WTC11 (cell line): ENCODE measurements around the gene GNS. TPM values are rescaled to one million over a fixed set of nuclear protein-coding genes. Genes with fewer than 3 reads are reported as not detected.

Experiments
- ATAC-seq: fragments of 200-7000 bp; cut with Tn5 transposase; 2 replicates; pipeline ENCODE4 v1.10.0; 2021; ENCODE audit warnings: mild to moderate bottlenecking, moderate library complexity
- CTCF ChIA-PET: fragments of 300-600 bp; sonication (Branson Sonifier 250); formaldehyde crosslinking; loops from one replicate; lab custom pipeline; 2021; ENCODE audit warnings: antibody characterized with exemption; lab: Charles Lee
- POLR2A ChIA-PET: fragments of 350-600 bp; sonication (Branson Sonifier 250); formaldehyde crosslinking; loops from one replicate; lab custom pipeline; 2021; ENCODE audit warnings: antibody characterized with exemption; lab: Charles Lee
- DNase-seq: peaks from one replicate; pipeline ENCODE4 v3.0.0; 2021; ENCODE audit warnings: low spot score
- H3K27ac Mint-ChIP-seq: 2 replicates; pipeline ENCODE4 v1.8.0; 2021; ENCODE audit warnings: mixed read lengths
- H3K27me3 Mint-ChIP-seq: 2 replicates; pipeline ENCODE4 v1.8.0; 2021; ENCODE audit warnings: low read depth, mild to moderate bottlenecking, moderate library complexity, mixed read lengths
- H3K36me3 Mint-ChIP-seq: 2 replicates; pipeline ENCODE4 v1.8.0; 2021; ENCODE audit warnings: mixed read lengths
- H3K4me1 Mint-ChIP-seq: 2 replicates; pipeline ENCODE4 v1.8.0; 2022; ENCODE audit warnings: mixed read lengths
- H3K4me3 Mint-ChIP-seq: 2 replicates; pipeline ENCODE4 v1.8.0; 2021; ENCODE audit warnings: mild to moderate bottlenecking, moderate library complexity, mixed read lengths
- H3K9me3 Mint-ChIP-seq: 2 replicates; pipeline ENCODE4 v1.8.0; 2021; ENCODE audit warnings: mixed read lengths
- ATF3 ChIP-seq: sonication (generic); formaldehyde crosslinking; conservative IDR thresholded peaks from 2 replicates; pipeline ENCODE4 v1.8.1; 2022; ENCODE audit warnings: mild to moderate bottlenecking, missing genetic modification reagents
- GTF2I ChIP-seq: fragments of 250-450 bp; sonication (Bioruptor Pico); conservative IDR thresholded peaks from 2 replicates; pipeline ENCODE4 v1.4.0; 2021; ENCODE audit warnings: mild to moderate bottlenecking
- KAT7 ChIP-seq: sonication (generic); formaldehyde crosslinking; IDR thresholded peaks from 2 replicates; pipeline ENCODE4 v1.8.1; 2023; ENCODE audit warnings: missing genetic modification reagents, mild to moderate bottlenecking, borderline replicate concordance
- NR1H2 ChIP-seq: sonication (generic); formaldehyde crosslinking; IDR thresholded peaks from 2 replicates; pipeline ENCODE4 v1.9.0; 2021; ENCODE audit warnings: mild to moderate bottlenecking, moderate library complexity, missing genetic modification reagents
- PRRX2 ChIP-seq: fragments of 250-450 bp; sonication (Bioruptor Pico); IDR thresholded peaks from 2 replicates; pipeline ENCODE4 v1.8.0; 2021; ENCODE audit warnings: mild to moderate bottlenecking
- SMAD3 ChIP-seq: sonication (generic); formaldehyde crosslinking; IDR thresholded peaks from 2 replicates; pipeline ENCODE4 v1.8.0; 2022; ENCODE audit warnings: missing genetic modification reagents, mild to moderate bottlenecking, borderline replicate concordance
- SP1 ChIP-seq: sonication (generic); formaldehyde crosslinking; conservative IDR thresholded peaks from 2 replicates; pipeline ENCODE4 v1.8.1; 2022; ENCODE audit warnings: missing genetic modification reagents
- STAT6 ChIP-seq: sonication (generic); formaldehyde crosslinking; conservative IDR thresholded peaks from 2 replicates; pipeline ENCODE4 v1.8.1; 2023; ENCODE audit warnings: mild to moderate bottlenecking, low read depth, missing genetic modification reagents, moderate library complexity
- ZNF121 ChIP-seq: sonication (generic); formaldehyde crosslinking; IDR thresholded peaks from 2 replicates; pipeline ENCODE4 v1.8.0; 2023; ENCODE audit warnings: missing genetic modification reagents
- total RNA-seq: library from RNA; stranded (reverse); gene quantifications from 3 replicates; pipeline ENCODE4 v1.2.3, GENCODE V29; 2021
- TF ChIP-seq, protein P1 (sequence below): sonication (generic); formaldehyde crosslinking; IDR thresholded peaks from 2 replicates; pipeline ENCODE4 v1.8.0; 2023; ENCODE audit warnings: missing genetic modification reagents, mild to moderate bottlenecking, borderline replicate concordance
- TF ChIP-seq, protein P2 (sequence below): sonication (generic); formaldehyde crosslinking; IDR thresholded peaks from 2 replicates; pipeline ENCODE4 v1.8.0; 2023; ENCODE audit warnings: missing genetic modification reagents
- TF ChIP-seq, protein P3 (sequence below): sonication (generic); formaldehyde crosslinking; IDR thresholded peaks from 2 replicates; pipeline ENCODE4 v1.8.1; 2022; ENCODE audit warnings: mild to moderate bottlenecking, moderate library complexity, missing genetic modification reagents
- TF ChIP-seq, protein P4 (sequence below): sonication (generic); formaldehyde crosslinking; IDR thresholded peaks from 2 replicates; pipeline ENCODE4 v1.8.0; 2022; ENCODE audit warnings: mild to moderate bottlenecking, missing genetic modification reagents
- TF ChIP-seq, protein P5 (sequence below): fragments of 250-450 bp; sonication (Bioruptor Pico); IDR thresholded peaks from 2 replicates; pipeline ENCODE4 v2.1.2; 2022; ENCODE audit warnings: mild to moderate bottlenecking, moderate library complexity

Gene GNS
- total RNA-seq, 1 experiment from 2014 or later, result 24.7 TPM

DNA sequence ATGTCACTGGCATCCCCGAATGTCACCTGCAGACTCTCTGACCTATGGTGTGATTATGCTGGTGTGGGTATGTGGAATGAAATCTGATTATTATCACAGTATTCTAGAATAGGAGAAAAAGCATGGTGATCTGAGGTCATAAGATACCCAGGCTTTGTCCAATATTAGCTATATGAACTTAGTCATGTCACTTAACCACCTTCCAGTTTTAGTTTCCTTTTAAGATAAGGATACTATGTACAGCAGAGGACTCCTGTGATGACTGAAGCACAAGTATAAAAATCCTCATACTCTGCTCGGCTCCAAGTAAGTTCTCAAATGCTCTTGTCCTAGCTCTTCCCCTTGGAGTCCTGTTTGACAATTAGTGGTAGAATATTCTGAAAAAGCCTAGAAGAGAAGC, 2.8 kb downstream of the GNS start (continued):
- TF ChIP-seq, protein P1, sequence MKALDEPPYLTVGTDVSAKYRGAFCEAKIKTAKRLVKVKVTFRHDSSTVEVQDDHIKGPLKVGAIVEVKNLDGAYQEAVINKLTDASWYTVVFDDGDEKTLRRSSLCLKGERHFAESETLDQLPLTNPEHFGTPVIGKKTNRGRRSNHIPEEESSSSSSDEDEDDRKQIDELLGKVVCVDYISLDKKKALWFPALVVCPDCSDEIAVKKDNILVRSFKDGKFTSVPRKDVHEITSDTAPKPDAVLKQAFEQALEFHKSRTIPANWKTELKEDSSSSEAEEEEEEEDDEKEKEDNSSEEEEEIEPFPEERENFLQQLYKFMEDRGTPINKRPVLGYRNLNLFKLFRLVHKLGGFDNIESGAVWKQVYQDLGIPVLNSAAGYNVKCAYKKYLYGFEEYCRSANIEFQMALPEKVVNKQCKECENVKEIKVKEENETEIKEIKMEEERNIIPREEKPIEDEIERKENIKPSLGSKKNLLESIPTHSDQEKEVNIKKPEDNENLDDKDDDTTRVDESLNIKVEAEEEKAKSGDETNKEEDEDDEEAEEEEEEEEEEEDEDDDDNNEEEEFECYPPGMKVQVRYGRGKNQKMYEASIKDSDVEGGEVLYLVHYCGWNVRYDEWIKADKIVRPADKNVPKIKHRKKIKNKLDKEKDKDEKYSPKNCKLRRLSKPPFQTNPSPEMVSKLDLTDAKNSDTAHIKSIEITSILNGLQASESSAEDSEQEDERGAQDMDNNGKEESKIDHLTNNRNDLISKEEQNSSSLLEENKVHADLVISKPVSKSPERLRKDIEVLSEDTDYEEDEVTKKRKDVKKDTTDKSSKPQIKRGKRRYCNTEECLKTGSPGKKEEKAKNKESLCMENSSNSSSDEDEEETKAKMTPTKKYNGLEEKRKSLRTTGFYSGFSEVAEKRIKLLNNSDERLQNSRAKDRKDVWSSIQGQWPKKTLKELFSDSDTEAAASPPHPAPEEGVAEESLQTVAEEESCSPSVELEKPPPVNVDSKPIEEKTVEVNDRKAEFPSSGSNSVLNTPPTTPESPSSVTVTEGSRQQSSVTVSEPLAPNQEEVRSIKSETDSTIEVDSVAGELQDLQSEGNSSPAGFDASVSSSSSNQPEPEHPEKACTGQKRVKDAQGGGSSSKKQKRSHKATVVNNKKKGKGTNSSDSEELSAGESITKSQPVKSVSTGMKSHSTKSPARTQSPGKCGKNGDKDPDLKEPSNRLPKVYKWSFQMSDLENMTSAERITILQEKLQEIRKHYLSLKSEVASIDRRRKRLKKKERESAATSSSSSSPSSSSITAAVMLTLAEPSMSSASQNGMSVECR (CRISPR knock-in tag), result no peak

DNA sequence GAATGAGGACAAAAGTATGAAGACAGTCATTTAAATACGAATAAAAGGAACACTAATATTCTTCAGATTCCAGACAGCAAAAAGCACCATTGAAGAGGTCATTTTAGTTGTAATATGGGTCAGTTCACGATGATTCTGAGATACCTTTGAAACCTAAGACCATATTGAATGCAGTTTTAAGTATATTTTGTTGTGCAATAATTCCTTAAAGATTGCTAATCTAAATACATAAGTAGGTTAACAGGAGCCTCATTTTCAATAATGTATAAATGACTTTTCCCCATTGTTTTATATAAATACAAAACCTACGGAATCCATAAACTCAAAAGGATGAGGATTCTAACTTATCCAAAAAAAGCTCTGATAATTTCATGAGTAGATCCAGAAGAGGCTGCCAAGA, 5.8 kb downstream of the GNS start:
- Mint-ChIP-seq H3K9me3 (peaks cover 5% of the 10 kb centered on the region), H3K36me3 (peaks cover 20% of the 10 kb centered on the region), H3K4me3 (no peak overlapping the region), H3K4me1 (peaks cover 1% of the 10 kb centered on the region; the same call in 1 of the 2 replicates), H3K27ac (no peak overlapping the region), H3K27me3 (no peaks in the 10 kb centered on the region)
- no peak for TF ChIP-seq PRRX2 (CRISPR knock-in tag)
- TF ChIP-seq, protein P2, sequence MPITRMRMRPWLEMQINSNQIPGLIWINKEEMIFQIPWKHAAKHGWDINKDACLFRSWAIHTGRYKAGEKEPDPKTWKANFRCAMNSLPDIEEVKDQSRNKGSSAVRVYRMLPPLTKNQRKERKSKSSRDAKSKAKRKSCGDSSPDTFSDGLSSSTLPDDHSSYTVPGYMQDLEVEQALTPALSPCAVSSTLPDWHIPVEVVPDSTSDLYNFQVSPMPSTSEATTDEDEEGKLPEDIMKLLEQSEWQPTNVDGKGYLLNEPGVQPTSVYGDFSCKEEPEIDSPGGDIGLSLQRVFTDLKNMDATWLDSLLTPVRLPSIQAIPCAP, result no peak
- no peak for TF ChIP-seq SP1 (CRISPR knock-in tag)
- no peak for TF ChIP-seq ATF3 (CRISPR knock-in tag)
- TF ChIP-seq, protein P3, sequence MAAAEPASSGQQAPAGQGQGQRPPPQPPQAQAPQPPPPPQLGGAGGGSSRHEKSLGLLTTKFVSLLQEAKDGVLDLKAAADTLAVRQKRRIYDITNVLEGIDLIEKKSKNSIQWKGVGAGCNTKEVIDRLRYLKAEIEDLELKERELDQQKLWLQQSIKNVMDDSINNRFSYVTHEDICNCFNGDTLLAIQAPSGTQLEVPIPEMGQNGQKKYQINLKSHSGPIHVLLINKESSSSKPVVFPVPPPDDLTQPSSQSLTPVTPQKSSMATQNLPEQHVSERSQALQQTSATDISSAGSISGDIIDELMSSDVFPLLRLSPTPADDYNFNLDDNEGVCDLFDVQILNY, result no peak
- no peak for TF ChIP-seq KAT7
- TF ChIP-seq, protein P4, sequence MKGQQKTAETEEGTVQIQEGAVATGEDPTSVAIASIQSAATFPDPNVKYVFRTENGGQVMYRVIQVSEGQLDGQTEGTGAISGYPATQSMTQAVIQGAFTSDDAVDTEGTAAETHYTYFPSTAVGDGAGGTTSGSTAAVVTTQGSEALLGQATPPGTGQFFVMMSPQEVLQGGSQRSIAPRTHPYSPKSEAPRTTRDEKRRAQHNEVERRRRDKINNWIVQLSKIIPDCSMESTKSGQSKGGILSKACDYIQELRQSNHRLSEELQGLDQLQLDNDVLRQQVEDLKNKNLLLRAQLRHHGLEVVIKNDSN, result no peak
- ChIA-PET CTCF (no interaction called here), POLR2A (no interaction called here)
- DNase-seq (no peak), ATAC-seq (no peak)

DNA sequence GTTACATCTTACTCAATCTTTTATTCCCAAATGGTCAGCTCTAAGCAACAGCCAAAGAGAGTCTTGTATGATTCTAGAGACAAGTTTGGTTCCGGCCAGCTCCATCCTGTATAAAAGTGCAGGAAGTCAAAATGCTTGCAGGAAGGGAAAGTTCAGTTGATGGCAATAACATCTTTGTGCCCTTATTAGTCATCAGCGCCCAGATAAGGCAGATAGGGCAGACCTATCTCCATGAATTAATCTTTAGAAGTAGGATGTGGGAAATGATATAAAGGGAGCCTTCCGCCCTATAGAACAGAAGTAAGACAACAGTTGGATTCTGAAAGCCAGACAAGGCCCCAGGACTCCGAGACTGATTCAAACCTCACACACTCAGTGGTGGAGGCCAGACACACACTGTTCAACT, 6.4 kb downstream of the GNS start:
- DNase-seq, result no peak
- Mint-ChIP-seq H3K9me3 (peaks cover 5% of the 10 kb centered on the region), H3K36me3 (peaks cover 23% of the 10 kb centered on the region), H3K27ac (no peak overlapping the region; the same call in 1 of the 2 replicates), H3K4me3 (no peak overlapping the region), H3K27me3 (no peaks in the 10 kb centered on the region), H3K4me1 (no peaks in the 10 kb centered on the region)
- CTCF ChIA-PET, result no interaction called here
- no peak for ATAC-seq
- POLR2A ChIA-PET, result no interaction called here
- TF ChIP-seq, protein P5, sequence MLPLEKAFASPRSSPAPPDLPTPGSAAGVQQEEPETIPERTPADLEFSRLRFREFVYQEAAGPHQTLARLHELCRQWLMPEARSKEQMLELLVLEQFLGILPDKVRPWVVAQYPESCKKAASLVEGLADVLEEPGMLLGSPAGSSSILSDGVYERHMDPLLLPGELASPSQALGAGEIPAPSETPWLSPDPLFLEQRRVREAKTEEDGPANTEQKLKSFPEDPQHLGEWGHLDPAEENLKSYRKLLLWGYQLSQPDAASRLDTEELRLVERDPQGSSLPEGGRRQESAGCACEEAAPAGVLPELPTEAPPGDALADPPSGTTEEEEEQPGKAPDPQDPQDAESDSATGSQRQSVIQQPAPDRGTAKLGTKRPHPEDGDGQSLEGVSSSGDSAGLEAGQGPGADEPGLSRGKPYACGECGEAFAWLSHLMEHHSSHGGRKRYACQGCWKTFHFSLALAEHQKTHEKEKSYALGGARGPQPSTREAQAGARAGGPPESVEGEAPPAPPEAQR, result no peak
- TF ChIP-seq ZNF121 (CRISPR knock-in tag), result no peak
- TF ChIP-seq NR1H2 (CRISPR knock-in tag), result no peak
- no peak for TF ChIP-seq SMAD3
- TF ChIP-seq GTF2I (CRISPR knock-in tag), result no peak
- no peak for TF ChIP-seq STAT6 (CRISPR knock-in tag)
